HCEC 1CT (cell line): Measurements from ENCODE around the gene RBPJ.
"Not testable (repeated sequence)": the region's sequence is repeated elsewhere in the genome, so short reads cannot be mapped to it uniquely, and the experiment has no call there.

Experiments used
- DNase-seq: peaks from one replicate; pipeline ENCODE4 v3.0.0-alpha.2; 2017

The RBPJ gene

DNA sequence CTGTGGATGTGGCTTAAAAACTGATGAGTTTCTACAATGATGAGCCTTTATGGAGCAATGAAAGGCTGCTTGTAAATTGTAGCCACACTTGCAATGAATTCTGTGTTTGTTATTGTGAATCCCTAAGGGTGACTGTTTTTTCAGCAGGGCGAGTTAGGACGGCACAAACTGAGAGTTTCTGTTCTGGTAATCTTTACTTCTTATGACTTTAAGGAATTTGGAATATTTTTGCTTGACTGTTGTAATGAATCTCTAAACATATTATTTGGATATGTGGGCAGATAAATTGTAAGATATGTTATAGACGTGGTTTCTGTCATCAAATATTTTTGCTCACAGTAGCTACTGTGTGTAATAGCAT is 22.2 kb downstream of the RBPJ start:
- no peak for DNase-seq

DNA sequence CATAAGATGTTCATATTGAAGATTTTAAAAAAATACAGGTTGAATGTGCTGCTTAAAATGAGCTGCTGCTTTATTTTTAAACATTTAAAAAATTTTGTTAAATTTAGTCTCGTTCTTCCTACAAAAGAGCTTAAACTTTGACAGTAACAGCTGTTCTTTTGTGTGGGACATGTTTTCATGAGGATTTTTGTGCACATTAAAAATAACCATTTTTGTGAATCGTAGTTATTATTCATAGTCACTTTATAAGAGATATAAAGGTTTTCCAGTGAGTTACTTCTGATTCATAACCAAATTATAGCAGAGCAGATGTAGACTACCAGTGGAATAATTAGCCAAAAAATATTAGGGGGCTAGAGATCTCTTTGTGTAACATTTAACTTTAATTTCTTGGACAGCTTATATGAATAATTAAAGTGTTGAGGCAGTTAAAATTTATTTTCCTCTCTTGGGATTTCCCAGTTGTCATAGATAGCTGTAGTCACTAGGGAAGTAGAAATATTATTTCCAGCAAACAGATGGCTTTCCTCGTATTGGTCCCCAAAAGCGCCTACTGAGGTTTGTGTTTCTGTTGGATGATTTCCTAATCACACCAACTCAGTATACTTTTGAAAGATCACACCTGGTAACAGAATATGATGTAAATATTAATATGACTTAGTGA is 24.2 kb downstream of the RBPJ start:
- no peak for DNase-seq

DNA sequence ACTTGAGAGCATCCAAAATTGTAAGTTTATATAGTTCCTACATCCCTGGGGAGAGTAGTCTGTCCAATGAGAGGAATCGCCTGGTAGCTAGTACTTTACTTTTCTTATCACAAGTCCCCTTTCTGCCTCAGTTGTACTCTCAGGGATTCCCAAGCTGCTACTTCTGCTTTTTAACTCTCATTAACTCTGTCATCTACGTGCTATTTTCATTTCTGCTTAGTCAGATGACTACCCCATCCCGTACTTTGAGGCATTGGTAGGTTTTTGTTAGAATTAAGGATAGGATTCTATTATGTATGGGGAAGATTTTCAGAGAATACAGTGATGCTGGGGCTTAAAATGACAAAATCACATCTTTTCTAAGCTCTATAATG is 24.7 kb downstream of the RBPJ start:
- DNase-seq, result no peak

DNA sequence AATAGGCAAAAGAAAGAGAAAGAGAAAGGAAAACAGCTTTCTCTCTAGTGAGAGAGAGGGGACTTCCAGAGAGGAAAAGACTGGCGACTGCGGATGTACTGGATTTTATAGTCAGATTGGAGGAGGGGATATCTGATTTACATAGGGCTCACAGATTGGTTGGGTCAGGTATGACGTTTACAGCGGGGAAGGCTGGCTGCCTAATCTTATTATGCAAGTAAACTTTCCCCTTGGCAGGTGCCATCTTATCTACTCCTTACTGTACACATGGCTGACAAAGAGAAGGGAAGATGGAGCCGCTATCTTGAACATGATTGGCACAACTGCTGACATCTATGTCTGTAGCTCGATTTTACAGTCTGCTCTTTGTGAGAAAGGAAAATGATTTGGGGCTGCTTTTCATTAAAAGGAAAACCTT is 25.4 kb downstream of the RBPJ start:
- no peak for DNase-seq

DNA sequence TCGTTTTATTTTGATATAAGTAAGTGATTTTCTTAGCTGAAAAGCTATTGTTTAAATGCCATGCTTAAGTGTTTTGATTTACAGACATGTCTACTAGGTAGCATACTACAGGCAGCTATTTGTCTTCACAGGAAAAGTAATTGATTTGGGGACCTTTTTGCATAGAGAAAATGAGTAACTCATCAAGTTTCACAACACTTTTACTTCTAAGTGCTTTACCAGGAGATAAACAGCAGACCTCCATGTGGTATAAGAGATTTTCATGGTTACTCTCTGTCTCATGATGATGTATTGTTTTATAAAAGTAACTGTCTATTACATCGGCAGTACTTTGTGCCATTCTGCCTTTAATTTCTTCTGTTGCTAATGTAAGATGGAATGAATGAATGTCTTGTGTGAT is 28.7 kb downstream of the RBPJ start:
- DNase-seq, result no peak

GRCh38 chr4:26351685-26352084 is 30.9 kb downstream of the RBPJ start:
- DNase-seq, result no peak

DNA sequence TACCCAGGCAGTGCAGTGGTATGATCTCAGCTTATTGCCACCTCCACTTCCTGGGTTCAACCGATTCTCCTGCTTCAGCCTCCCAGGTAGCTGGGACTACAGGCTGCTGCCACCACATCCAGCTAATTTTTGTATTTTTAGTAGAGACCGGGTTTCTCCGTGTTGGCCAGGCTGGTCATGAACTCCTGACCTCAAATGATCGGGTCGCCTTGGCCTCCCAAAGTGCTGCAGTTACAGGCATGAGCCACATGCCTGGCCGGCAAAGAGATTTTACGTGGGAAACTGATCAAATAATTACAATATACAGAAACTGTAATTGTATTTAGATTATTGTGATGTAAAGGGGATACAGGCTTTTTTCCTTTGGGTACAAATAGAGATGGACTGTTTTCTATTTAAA is 33.7 kb downstream of the RBPJ start:
- DNase-seq, result no peak

DNA sequence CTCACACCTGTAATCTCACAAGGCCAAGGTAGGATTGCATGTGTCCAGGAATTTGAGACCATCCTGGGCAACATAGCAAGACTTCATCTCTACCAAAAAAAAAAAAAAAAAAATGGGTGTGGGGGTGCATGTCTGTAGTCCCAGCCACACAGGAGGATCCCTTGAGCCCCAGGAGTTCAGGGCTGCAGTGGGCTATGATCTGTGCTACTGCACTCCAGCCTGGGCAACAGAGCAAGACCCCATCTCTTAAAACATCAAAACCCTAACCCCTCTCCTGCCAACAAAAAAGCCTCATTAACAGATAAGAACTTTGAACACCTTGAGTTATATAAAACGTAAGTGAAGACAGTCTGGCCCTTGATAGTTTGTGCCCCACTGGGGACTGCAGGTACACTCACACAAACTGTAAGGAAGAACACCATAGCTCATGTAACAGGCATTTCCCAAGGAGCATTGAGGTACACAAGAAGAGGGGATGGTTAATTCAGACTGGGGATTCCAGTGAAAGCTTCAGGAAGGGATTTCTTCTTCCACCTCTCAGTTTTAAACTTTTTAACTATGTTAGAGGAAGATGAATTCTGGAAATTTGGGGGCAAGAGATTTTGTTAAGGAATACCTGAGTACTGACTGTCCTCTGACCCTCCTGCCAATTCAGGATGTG is 34.7 kb downstream of the RBPJ start:
- DNase-seq, result no peak

DNA sequence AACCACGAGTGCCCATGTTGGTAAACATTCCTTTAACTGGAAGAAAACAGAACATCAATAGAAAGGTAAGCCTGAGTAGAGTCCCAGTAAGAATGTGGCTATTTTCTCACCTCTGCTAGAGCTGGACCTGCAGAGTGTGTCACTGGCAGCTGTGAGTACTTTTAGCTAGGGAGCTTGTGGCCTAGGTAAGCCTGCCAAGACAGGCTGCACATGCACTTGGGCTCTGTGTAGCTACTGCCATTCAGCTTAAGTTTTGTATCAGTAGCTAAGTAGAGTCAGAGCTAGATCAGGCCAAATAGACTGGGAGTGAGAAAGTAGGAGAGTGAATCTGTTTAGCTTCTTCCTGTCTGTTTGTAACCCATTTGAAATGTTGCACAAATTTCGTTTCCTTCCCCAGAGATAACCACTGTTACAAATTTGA is 35.3 kb downstream of the RBPJ start:
- no peak for DNase-seq

DNA sequence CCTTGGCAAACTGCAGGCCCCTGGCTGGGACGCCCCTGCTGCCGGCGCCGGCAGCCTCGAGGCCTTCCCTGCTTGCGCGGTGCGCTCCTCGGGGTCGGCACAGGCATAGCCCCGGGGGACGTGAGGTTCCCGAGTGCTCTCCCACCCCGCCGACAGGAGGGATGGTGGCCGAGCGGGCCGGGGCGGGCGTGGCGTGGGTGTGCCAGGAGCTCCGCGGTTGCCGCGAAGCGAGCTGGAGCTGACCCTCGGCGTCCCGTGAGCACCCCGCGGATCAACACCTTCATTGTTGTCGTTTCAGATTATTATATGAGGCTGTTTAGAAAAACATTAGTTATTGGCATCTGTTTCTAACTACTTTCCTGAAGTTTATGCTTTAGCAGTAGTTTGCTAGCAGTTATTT is 38.7 kb downstream of the RBPJ start:
- not testable (repeated sequence) for DNase-seq

- no peak for DNase-seq
These were observed 39.5 kb downstream of the RBPJ start for GRCh38 chr4:26360273-26360672.

GRCh38 chr4:26360864-26361263 is 40.0 kb downstream of the RBPJ start:
- no peak for DNase-seq

DNA sequence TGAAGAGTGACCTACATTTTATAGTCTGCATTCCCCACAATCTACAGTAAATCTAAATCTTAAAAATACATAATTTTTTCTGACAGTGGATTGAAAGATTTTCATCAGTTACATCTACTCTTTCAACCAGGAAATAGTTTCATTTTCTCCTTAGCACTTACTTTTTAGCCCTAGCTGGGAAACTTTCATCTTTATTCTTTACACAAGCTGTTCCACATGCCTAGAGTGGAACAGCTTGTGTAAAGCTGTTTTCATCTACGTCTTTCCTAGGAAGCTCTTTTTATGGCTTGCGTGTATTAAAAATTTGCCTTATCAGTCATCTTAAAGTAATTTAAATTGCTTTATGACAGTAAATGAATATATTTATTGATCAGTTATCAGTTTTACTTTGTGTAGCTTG is 40.5 kb downstream of the RBPJ start:
- no peak for DNase-seq

DNA sequence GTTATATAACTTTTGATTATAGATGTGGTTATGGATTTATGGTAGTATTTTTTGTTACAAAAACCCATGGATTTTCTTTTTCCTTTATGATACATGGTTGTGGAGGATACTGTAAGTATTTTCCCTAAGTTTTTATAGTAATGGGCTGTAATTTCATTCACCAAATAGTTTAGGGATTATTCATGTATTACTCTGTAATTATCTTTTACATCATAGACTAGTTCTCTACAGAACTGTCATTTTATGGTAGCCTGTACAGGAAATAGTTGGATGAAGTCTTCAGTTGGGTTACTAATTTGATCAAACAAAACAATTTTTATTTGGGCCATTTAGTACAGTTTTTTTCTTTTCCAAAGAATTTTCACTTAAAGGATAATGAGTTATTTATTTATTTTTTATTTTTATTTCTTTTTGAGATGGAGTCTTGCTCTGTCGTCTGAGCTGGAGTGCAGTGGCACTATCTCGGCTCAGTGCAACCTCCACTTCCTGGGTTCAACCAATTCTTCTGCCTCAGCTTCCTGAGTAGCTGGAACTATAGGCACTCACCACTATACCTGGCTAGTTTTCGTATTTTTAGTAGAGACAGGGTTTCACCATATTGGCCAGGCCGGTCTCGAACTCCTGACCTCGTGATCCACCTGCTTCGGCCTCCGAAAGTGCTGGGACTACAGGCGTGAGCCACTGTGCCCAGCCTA is 42.1 kb downstream of the RBPJ start:
- DNase-seq, result peak; percentile 44

- DNase-seq, result no peak
These were observed 44.8 kb downstream of the RBPJ start for GRCh38 chr4:26365537-26366150.

DNA sequence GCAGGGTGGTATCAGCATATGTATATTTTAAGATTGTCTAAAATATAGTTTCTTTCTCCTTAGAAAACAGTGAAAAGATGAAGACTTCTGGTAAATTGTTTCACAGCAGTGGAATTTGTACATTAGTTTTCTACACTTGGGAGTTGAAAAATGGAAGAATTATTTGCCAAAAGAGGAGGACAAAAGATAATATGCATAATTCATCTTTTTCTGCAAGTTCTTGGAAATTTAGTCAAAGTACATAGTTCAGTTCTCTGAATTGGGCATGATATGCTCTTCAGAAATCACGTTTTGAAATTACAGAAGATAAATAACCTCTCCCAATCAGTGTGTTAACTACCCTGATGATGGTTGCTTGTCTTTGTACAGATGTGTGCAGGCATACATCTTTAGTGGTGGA is 47.0 kb downstream of the RBPJ start:
- DNase-seq, result no peak

DNA sequence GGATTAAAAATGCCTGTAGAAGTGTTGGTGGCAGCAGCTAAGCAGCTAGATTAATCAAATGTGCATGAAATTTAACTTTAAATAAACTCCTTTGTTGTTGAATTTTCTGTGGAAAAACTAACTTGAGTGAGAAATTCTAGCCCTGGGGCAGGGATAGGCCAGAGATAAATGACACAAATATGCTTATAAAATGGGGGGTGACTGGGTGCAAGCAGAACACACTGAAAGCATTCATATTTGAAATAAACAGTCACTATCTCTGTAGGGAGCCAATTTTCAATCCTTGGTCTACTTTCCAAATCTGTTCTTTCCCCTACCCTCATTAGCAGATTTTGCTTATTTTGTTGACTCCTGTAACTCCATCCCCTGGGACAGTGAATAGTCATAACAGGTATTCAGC is 47.9 kb downstream of the RBPJ start:
- DNase-seq, result no peak

GRCh38 chr4:26369132-26369531 is 48.3 kb downstream of the RBPJ start:
- DNase-seq, result no peak

GRCh38 chr4:26369581-26369980 is 48.8 kb downstream of the RBPJ start:
- DNase-seq, result peak; percentile 14

DNA sequence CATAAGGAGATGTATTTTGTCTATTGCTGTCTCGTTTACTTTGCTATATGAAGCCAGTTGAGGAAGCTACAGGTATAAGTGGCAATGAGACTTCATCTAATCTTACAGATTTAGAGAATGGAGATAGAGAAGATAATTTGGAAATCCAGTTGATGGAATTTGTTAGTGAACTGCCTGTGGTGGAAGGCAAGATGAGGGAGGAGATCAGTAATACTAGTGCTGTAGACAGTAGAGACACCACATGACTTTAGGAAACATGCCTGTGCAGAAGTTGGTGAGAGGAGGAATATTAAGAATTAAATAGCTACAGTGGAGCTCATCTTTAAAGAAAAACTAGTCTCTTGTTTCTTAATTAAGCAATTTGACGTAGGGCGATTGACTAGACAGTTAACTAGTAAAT is 51.3 kb downstream of the RBPJ start:
- DNase-seq, result no peak

DNA sequence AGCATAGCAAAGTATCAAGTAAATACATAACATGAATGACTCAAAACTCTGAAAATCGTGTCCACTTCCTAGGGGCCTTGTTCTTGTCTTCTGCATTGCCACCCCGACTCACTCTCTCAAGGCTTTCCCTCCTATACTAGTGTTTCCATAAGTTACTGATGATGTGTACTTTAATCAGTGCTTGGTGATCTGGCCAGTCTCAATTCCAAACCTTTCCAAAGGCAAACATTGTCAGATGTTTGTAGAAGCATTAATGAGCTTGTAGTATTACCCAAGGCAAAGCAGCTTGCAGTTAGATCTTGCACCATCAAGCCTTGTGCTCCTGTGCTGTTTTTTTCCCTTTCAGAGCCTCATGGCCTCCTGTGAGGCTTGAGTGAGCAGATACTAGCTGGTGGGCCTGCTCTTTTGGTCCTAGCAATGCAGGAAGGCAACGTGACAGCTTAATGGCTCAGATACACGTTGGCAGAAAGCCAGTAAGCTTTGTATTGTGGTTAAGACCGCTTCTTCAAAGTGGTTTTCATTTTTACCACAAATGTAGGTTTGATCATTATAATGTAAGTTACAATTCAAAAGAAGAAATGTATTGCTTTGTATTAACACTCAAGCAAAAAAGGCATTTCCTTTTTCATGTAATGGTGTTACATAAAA is 51.8 kb downstream of the RBPJ start:
- peak; percentile 56 for DNase-seq

- DNase-seq, result no peak
These were observed 54.7 kb downstream of the RBPJ start for GRCh38 chr4:26375551-26375950.
